ACC112 (cell line): ENCODE measurements around the gene TAS2R40.
A peak's percentile ranks its signal among the peaks of the same experiment; 100 is the strongest.
"Not testable (repeated sequence)": the region's sequence is repeated elsewhere in the genome, so short reads cannot be mapped to it uniquely, and the experiment has no call there.

Source experiments
- H2AFZ ChIP-seq: fragments of 200-600 bp; sonication (generic); one replicate; pipeline ENCODE4 v1.6.0; 2017; ENCODE audit warnings: antibody characterized with exemption, low read length; ENCODE audit not compliant: unreplicated experiment
- H3K27ac ChIP-seq: fragments of 200-600 bp; sonication (generic); 2 replicates; pipeline ENCODE4 v1.5.1; 2014; ENCODE audit warnings: low read depth, mild to moderate bottlenecking, antibody characterized with exemption, low read length, moderate library complexity
- H3K27me3 ChIP-seq: fragments of 200-600 bp; sonication (generic); 2 replicates; pipeline ENCODE4 v1.6.1; 2014; ENCODE audit warnings: mild to moderate bottlenecking, antibody characterized with exemption, low read length, moderate library complexity, mixed read lengths; ENCODE audit not compliant: insufficient read depth
- H3K36me3 ChIP-seq: fragments of 200-600 bp; sonication (generic); 2 replicates; pipeline ENCODE4 v1.6.1; 2016; ENCODE audit warnings: mild to moderate bottlenecking, antibody characterized with exemption, low read length, moderate library complexity, mixed read lengths; ENCODE audit not compliant: insufficient read depth
- H3K4me1 ChIP-seq: fragments of 200-600 bp; sonication (generic); one replicate; pipeline ENCODE4 v1.6.1; 2016; ENCODE audit warnings: low read length, mixed read lengths; ENCODE audit not compliant: insufficient read depth, unreplicated experiment, control insufficient read depth
- H3K4me3 ChIP-seq: fragments of 200-600 bp; sonication (generic); 2 replicates; pipeline ENCODE4 v1.5.1; 2014; ENCODE audit warnings: mild to moderate bottlenecking, low read depth, low read length
- H3K79me2 ChIP-seq: fragments of 200-600 bp; sonication (generic); one replicate; pipeline ENCODE4 v1.6.0; 2016; ENCODE audit warnings: low read length; ENCODE audit not compliant: control insufficient read depth, unreplicated experiment, insufficient read depth

The TAS2R40 gene

DNA sequence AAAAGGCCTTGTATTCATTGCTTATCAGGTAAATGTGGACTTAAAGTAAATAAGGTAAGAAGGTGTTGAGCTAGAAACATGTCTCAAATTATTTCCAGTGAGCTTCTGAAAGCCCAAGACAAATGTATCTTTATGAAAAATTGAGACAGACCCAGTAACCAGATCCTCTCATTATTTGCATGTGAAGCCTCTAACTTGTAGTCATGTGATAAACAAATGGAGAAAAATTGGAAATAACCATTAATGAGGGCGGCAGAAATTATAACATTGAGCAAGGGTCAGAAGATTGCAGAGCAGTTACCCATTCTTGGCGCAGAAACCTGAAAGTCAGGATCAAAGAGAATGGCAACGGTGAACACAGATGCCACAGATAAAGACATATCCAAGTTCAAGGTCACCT lies at the start of gene TAS2R40:
TAS2R40 (plus strand) TSS at position 301 of the 400 bp plus-strand sequence; CDS start at position 343, 42 bp downstream.
- no peaks in the 10 kb centered on the region for H3K36me3 ChIP-seq
- H3K79me2 ChIP-seq = no peaks in the 10 kb centered on the region
- no peak within 1 kb of the TSS for H3K4me3 ChIP-seq
- H3K27ac ChIP-seq = no peak within 1 kb of the TSS
- no peak within 1 kb of the TSS for H2AFZ ChIP-seq
- peaks cover 31% of the 10 kb centered on the region for H3K27me3 ChIP-seq
- H3K4me1 ChIP-seq = no peaks in the 10 kb centered on the region

DNA sequence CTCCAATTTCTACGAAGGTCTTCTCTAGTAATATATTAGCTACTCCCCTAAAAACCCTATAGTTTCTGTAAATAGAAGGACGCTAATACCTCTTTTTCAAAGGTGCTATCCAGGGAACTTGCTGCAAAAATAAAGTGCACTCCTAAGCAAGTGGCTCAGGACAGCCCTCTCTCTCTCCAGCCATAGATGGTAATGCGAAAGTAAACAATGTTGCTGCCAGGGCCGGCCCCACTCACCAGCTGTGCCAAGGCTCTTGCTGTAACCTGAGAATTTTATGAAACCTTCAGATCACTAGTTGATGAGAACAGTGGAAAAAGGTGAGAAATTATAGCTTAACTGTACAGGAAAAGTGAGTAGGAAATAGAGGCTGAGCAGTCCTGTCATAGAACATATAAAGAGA lies 49.5 kb upstream of the TAS2R40 start:
- no peaks in the 10 kb centered on the region for H3K4me1 ChIP-seq
- H3K27ac ChIP-seq = no peak overlapping the region
- no peaks in the 10 kb centered on the region for H3K36me3 ChIP-seq

GRCh38 chr7:143176128-143176527 lies 45.7 kb upstream of the TAS2R40 start:
- no peak overlapping the region for H3K27ac ChIP-seq
- H3K4me3 ChIP-seq = no peak overlapping the region
- no peaks in the 10 kb centered on the region for H3K79me2 ChIP-seq
- no peak overlapping the region for H2AFZ ChIP-seq
- H3K4me1 ChIP-seq = no peaks in the 10 kb centered on the region
- no peaks in the 10 kb centered on the region for H3K36me3 ChIP-seq
- H3K27me3 ChIP-seq = no peaks in the 10 kb centered on the region

More for the DNA sequence above, 49.5 kb upstream of the TAS2R40 start:
- peak overlapping the region; percentile 48 for H3K4me3 ChIP-seq
- peaks cover 4% of the 10 kb centered on the region; the same call in 1 of the 2 replicates for H3K27me3 ChIP-seq
- H2AFZ ChIP-seq = no peak overlapping the region
- no peaks in the 10 kb centered on the region for H3K79me2 ChIP-seq

GRCh38 chr7:143177374-143178119 lies 44.3 kb upstream of the TAS2R40 start:
- Histone ChIP-seq H3K4me3 (no peak overlapping the region), H3K79me2 (no peaks in the 10 kb centered on the region), H3K36me3 (no peaks in the 10 kb centered on the region), H2AFZ (no peak overlapping the region), H3K27ac (no peak overlapping the region), H3K27me3 (no peaks in the 10 kb centered on the region), H3K4me1 (no peaks in the 10 kb centered on the region)

- not testable (repeated sequence) for H3K4me3 ChIP-seq, H3K79me2 ChIP-seq, H3K4me1 ChIP-seq, H2AFZ ChIP-seq, H3K27ac ChIP-seq, H3K36me3 ChIP-seq, H3K27me3 ChIP-seq
Observed at GRCh38 chr7:143180771-143181170, 41.1 kb upstream of the TAS2R40 start.

DNA sequence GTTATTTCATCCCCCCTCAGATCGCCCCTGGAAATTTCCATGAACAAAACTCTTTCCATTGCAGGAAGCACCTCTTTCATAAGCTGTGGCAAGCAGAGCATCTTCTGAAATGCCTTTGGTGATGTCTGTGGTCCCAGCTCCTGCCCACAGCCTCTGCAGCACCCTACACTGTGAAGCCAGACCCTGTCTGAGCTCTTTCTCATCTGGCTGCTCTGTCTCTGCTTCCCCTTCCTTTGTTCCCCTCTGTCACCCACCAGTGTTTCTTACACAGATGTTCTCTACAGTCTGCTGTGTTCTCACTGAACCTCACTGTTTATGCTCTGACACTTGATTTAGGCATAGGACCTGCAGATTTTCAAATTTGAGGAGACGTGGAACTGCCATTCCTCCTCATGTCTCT lies 40.5 kb upstream of the TAS2R40 start:
- Histone ChIP-seq H3K27ac (no peak overlapping the region), H3K36me3 (no peaks in the 10 kb centered on the region), H3K4me1 (no peaks in the 10 kb centered on the region), H2AFZ (no peak overlapping the region), H3K4me3 (no peak overlapping the region), H3K27me3 (0 out of 2 replicates have a peak, but pooled peaks cover 8% of the 10 kb centered on the region), H3K79me2 (no peaks in the 10 kb centered on the region)

DNA sequence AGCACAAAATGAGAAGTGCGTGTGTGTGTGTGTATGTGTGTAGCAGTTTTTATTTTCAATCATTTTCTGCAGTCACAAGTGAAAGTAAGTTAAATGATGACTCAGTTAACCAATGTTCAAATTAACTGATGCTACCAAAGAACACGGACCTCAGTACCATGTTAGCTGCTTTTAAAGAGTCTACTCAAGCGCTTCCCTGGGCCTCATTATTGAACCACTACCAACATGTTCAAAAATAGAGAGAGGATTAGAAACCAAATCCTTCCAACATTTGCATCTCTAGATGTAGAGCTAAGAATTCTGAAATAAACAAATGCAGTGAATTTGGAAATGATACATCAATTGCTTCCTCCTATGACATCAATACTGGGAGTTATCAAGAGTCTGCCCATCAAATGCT lies 38.8 kb upstream of the TAS2R40 start, which contains the start of gene TAS2R39:
TAS2R39 (plus strand) TSS at position 396 of the 400 bp plus-strand sequence; CDS start at position 396, 0 bp downstream.
- Histone ChIP-seq H3K79me2 (no peaks in the 10 kb centered on the region), H3K27me3 (0 out of 2 replicates have a peak, but pooled peaks cover 8% of the 10 kb centered on the region), H3K4me3 (no peak within 1 kb of the TSS), H3K27ac (no peak within 1 kb of the TSS), H3K36me3 (no peaks in the 10 kb centered on the region), H3K4me1 (no peaks in the 10 kb centered on the region), H2AFZ (no peak within 1 kb of the TSS)

DNA sequence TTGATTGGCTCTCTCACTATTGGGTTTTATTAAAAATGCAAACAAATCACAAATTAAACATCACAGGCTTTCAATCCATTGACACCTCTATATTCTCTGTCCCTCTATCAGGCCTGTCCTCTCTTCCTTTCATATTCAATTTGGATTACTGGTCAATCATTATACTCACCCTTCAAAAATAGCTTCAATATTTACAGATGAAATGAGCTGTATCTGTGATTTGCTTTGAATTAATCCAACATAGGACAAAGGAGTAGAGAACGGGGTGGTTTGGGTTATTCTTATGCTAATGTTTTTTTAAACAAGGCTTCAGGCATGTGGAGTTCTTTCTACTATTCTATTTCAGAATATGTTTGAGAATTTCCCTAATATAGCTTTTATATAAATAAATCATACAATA lies 36.3 kb upstream of the TAS2R40 start:
- H3K27ac ChIP-seq = no peak overlapping the region
- H2AFZ ChIP-seq = no peak overlapping the region
- no peaks in the 10 kb centered on the region for H3K79me2 ChIP-seq
- no peaks in the 10 kb centered on the region for H3K36me3 ChIP-seq
- H3K4me3 ChIP-seq = no peak overlapping the region
- no peaks in the 10 kb centered on the region for H3K4me1 ChIP-seq
- H3K27me3 ChIP-seq = 0 out of 2 replicates have a peak, but pooled peaks cover 8% of the 10 kb centered on the region

GRCh38 chr7:143188994-143189393 lies 32.8 kb upstream of the TAS2R40 start:
- 0 out of 2 replicates have a peak, but pooled peaks cover 8% of the 10 kb centered on the region for H3K27me3 ChIP-seq
- no peak overlapping the region for H2AFZ ChIP-seq
- no peaks in the 10 kb centered on the region for H3K79me2 ChIP-seq
- H3K36me3 ChIP-seq = no peaks in the 10 kb centered on the region
- H3K4me3 ChIP-seq = no peak overlapping the region
- H3K4me1 ChIP-seq = no peaks in the 10 kb centered on the region
- no peak overlapping the region for H3K27ac ChIP-seq

- Histone ChIP-seq H3K27ac (no peak overlapping the region), H3K27me3 (no peaks in the 10 kb centered on the region), H3K4me1 (no peaks in the 10 kb centered on the region), H3K36me3 (no peaks in the 10 kb centered on the region), H3K79me2 (no peaks in the 10 kb centered on the region), H2AFZ (no peak overlapping the region), H3K4me3 (no peak overlapping the region)
Observed at GRCh38 chr7:143193880-143194279, 28.0 kb upstream of the TAS2R40 start.

GRCh38 chr7:143199040-143199439 lies 22.8 kb upstream of the TAS2R40 start:
- Histone ChIP-seq H3K4me1 (no peaks in the 10 kb centered on the region), H3K27ac (no peak overlapping the region), H3K79me2 (no peaks in the 10 kb centered on the region), H3K27me3 (no peaks in the 10 kb centered on the region), H3K4me3 (no peak overlapping the region), H2AFZ (no peak overlapping the region), H3K36me3 (no peaks in the 10 kb centered on the region)
